GM18873 (cell line): ENCODE data around the gene ZDHHC11B.
"Not testable (repeated sequence)": the region's sequence is repeated elsewhere in the genome, so short reads cannot be mapped to it uniquely, and the experiment has no call there.

Source experiments
- ATAC-seq: cut with Tn5 transposase; IDR thresholded peaks from one replicate; pipeline ENCODE4 v1.9.1; 2021; ENCODE audit warnings: mild to moderate bottlenecking, moderate library complexity, moderate number of reproducible peaks; ENCODE audit not compliant: unreplicated experiment, low FRiP score

ZDHHC11B gene

DNA sequence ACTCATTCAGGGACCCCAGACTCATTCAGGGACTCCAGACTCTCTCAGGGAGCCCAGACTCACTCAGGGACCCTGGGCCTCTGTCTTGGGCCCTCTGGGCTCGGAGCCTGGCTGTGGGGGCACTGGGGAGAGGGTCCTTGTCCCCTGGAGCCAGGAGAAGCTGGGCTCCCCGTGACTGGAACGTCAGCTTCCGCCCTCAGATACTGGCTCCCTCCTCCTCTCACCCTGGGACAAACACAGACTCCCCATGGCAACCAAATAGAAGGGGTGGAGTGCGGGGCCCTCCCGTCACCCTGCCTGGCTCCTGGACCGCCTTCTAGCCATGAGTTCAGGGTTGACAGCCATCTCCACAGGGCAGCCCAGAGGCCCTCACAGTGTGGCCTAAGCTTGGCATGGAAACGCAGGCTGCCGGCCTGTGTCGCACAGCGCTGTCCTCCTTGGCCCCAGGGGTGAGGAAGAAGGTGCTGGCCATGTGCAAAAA, 27.6 kb downstream of the ZDHHC11B start:
- no peak for ATAC-seq

DNA sequence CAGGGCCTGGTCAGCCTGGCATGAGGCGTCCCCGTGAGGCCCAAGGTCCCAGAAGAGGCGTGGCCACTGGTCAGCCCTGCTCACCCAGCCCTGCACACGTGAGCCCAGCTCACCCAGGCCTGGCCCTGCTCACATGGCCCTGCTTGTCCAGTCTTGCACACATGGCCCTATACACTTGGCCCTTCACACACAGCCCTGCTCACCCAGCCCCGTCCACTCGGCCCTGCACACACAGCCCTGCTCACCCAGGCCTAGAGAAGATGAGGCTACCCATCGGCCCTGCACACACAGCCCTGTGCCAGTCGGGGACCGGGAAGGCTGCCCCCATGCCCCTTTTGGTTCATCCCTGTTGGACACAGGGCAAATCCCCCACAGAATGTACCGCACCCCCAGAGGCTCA, 28.4 kb downstream of the ZDHHC11B start:
- ATAC-seq = no peak

DNA sequence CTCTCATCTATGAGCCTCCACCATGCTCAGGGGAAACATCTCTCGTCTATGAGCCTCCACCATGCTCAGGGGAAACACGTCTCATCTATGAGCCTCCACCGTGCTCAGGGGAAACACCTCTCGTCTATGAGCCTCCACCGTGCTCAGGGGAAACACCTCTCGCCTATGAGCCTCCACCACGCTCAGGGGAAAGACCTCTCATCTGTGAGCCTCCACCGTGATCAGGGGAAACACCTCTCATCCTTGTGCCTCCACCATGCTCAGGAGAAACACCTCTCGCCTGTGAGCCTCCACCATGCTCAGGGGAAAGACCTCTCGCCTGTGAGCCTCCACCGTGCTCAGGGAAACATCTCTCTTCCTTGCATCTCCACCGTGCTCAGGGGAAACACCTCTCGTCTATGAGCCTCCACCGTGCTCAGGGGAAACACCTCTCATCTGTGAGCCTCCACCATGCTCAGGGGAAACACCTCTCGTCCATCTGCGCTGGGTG, 30.3 kb downstream of the ZDHHC11B start:
- not testable (repeated sequence) for ATAC-seq

DNA sequence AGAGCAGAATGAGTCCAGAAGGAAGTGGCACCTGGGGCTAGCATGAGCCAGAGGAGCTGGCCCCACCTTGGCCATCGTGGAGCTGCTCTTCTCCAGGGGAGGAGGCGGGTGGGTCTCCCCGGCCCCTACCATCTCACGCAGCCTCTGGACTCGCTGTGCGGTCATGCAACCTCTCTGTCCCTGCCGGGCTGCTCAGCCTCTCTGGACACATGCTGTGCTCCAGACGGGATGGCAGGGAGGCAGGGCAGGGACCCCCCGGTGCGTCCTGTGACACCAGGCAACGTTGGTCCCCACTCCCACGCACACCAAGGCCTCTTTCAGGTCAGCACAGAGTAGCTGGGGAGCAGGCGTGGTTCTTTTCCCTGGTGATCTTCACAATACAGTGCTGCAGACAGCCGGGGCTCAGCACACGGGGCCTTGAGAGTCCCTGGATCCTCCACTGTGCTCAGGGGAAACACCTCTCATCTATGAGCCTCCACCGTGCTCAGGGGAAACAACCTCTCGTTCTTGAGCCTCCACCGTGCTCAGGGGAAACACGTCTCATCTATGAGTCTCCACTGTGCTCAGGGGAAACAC, 30.9 kb downstream of the ZDHHC11B start:
- not testable (repeated sequence) for ATAC-seq

DNA sequence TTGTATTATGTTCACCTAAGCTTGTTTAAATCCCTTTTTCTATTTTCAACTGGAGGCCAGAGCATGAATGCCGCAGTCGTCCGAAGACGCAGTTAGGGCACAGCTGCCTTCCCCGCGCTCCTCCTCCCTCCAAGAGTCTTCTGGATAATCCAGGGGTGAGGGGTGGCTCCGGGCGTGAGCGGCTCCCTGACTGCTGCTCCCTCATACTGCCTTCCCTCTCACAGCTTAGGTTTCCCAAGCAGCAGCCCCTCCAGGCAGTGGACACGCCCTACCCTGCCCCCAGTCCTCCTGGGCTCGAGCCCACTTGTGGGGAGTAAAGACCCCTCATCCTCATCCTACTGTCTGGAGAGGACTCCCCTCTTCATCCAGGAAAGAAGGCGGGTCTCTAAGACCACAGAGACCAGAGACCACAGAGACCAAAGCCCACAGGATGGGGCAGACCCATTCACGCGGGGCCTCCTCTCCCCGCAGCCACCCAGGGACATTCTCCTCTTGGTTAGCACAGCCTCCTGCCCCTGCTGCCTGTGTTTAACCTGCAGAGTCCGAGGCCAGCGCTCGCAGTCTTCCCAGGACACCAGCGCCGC, 31.9 kb downstream of the ZDHHC11B start:
- not testable (repeated sequence) for ATAC-seq

DNA sequence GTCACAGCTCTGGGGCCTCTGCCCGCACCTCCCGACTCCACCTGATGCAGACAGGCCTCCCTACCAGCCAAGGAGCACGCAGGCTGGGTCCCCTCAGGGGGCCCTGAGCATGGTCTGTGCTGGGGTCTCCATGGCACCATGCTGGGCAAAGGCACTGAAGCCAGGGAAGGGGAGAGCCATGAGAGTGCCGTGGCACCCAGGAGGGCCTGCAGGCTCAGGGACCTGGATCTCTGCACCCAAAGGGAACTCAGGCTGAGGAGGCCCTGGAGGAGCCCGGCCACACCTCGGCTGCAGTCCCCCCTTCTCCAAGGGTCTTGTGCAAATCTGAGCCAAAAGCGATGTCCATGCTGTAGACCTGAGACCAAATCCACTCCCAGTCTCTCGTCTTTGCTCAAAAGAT, 32.5 kb downstream of the ZDHHC11B start:
- not testable (repeated sequence) for ATAC-seq

DNA sequence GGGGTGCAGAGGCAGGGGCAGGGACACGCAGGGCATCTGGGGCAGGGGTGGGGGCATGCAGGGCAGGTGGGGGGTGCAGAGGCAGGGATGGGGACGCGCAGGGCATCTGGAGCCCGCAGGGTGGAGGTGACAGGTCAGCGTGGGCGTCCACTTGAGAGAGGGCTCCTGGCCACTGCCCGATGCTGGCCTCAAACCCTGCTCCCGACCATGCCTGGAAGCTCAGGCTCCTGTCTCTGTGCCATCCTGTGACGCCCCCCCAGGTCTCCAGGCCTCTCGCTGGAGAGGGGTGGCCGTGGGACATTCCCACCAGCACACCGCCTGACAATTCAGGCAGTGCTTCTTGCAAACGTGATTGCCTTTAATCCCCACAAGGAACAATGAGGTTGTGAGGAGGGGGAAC, 33.0 kb downstream of the ZDHHC11B start:
- no peak for ATAC-seq

DNA sequence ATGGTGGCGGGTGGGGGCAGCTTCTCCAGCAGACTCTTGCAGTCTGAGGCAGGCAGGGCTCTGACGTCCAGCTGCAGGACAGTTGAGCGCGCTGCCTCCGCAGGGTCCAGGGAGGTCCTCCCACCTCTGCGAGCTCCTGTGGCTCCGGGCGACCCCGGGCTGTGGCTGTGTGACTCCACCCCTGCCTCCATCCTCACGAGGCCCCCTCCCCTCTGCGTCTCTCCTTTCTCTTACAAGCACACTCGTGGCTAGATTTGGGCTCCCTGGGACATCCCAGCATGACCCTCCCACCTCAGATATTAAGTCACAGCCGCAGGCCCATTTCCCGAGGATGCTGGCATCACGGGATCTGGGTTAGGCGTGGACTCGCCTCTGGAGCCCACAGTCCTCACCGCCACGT, 34.3 kb downstream of the ZDHHC11B start:
- not testable (repeated sequence) for ATAC-seq

DNA sequence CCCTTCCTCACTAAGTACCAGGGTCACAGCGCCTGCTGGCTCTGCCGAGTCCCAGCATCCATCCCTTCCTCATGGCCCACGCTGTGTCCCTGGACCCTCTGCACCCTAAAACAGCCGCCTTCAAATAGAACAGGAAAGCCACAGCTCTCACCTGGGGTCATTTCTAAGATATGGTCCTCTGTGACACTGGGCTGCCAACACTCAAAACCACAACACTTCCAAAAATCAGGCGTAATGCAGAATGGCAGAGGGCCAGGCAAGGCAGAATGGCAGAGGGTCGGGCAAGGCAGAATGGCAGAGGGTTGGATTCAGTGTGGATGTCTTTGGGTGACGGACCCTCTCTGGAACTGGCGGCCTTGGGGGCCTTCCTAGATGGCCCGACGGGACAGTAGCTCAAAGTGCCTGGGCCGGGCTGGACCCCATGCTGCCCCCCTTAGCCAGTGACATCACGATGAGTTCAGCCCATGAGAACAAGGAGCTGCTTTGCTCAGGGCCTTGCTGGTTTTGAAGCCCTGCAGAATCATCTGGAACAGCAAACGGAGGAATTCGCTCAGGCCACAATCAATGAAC, 35.3 kb downstream of the ZDHHC11B start:
- ATAC-seq = no peak

DNA sequence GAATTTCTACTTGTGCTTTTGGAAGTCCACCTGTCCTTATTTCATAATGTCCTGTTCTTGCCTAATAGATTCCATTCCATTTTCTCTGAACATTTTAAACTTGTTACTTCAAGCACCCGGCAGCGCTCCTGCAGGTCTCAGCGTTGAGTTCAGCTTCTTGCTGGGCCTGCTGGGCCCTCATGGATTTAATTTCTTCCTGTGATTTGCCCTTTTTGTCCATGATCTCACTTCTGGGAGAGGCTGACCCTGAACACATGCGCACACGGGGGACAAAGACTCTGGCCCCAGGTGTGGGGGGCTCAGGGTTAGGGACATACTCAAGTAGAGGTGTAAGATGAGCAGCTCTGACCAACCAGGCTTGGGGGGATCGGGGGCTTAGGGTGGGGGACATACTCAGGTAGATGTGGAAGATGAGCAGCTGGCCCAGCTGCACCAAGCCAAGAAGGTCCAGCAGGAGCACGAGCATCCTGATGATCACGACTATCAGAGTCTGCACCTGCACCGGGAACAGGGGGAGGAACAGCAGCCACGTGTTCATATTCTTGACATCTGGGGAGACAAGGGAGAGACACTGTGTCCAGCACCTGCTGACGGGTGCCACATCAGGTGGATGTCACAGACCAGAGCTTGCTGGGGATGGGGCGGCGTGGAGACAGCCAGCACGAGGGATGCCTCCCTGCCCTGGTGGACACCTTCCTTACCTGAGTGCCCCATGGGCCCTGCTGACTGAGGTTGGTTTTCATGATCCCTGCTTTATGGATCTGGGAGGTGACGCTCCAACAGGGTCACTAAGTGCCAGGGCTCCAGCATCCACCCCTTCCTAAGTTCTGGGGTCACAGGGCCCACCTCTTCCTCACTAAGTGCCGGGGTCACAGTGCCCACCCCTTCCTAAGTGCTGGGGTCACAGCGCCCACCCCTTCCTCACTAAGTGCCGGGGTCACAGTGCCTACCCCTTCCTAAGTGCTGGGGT, 36.2 kb downstream of the ZDHHC11B start:
- not testable (repeated sequence) for ATAC-seq

DNA sequence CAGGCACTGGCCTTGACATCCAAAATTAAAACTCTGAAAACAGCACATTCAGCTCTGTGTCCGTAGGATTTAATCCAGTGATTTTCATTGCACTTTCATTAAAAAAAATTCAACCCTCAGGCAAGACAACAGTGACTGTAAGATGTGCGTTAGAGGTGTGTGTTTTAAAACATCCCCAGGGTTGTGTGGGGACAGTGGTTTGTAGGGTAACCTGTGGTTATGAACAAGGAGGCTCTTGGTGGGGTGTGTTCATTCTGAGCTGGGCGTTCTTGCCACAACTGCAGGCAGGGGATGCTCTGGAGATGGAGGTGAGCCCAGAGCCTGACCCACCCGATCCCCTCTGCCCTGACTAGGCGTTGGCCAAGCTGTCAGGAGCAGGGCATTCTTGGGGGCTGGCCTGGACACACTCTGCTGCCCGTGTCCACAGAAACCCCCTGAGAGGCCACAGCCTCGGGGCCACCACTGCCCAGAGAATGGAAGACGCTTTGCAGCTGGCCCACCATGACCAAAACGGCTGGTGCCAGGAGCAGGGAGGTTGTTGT, 37.2 kb downstream of the ZDHHC11B start:
- not testable (repeated sequence) for ATAC-seq

DNA sequence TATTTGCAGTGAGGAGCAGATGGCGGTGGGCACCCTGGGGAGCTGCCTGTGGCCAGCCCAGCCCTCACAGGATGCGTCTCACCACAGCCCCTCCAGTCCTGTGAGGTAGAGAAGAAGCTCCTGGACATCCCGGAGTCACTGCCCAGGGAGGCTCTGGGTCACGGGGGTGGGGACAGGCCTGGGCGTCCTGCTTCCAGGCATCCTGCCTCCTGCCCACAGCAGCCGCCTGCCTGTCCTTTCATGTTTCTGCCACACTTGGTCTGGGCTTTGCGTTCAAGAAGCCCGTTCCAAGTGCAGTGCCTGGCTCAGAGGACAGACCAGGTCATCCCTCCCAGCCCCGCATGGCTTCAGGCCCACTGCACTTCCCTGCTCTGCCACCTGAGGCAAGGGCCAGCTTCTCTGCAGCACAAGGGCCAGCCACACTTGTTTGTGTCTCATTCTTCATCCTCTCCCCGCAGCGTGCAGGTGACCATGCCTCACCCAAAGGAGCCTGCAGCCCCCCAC, 38.2 kb downstream of the ZDHHC11B start:
- ATAC-seq = no peak

DNA sequence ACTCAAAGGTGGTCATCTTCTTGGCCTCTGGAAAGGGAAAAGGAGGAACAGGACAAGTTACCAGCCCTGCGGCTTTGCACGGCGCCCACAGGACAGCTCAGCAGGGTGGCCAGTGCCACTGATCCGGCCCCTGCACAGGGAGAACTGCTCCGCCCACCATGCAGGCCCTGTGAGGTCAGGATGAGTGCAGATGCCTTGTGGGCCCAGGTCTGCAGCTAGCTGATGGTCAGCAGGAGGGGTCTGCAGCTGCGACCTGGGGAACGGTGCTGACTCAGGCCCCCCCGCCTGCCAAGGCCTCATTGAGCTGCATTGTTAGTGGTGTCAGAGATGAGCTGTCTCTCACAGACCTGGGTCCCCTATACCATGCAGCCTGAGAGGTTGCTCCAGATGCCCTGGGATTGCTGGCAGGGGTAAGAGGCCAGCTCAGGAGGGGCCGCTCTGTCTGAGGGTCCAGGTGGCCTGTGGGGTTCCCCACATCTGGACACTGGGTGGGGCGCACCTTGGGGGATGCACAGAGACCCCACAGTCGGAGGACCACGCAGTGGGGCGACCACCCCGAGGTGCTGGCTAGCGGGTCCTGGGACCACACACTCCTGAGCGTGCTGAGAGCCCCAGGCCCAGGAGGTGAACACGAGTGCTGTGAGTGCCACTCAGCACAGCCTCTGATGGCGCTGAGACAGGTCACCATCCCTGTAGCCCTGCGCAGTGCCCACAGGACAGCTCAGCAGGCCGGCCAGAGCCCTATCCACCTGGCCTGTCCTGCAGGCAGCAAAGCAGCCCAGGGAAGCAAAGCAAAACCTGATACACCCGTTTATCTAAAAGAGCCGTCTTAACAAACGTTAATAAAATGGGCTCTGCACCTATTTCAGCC, 39.0 kb downstream of the ZDHHC11B start:
- not testable (repeated sequence) for ATAC-seq

DNA sequence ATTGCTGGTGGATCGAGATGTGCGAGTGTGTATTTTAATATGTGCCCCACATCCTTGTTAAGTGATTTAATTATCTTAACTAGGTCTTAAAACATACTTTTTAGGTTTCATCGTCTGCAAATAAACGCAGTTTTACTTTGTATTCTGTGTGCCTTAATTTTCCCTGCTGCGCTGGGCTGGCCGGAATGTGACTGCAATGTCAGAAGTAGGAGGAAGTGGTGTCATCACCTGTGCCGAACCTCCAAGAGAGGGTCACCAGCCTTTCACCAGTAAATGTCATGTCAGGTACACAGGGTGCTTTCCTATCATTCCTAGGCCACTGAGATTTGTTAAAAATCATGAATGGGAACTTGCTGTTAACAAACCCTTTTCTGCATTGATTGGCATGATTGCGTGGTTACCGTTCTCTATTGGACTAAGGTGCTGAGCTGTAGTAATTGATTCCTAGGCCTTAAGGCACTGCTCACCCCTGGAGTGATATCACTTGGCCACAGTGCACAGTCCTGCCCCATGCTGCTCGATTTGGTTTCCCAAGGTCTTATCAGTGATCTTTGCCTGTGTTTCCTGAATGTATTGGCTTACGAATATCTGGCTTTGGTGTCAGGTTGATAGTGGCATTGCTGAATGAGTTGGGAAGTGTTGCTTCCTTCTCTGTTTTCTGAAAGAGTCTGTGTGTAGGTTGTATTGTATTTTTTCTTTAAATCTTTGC, 40.7 kb downstream of the ZDHHC11B start:
- ATAC-seq = not testable (repeated sequence)

DNA sequence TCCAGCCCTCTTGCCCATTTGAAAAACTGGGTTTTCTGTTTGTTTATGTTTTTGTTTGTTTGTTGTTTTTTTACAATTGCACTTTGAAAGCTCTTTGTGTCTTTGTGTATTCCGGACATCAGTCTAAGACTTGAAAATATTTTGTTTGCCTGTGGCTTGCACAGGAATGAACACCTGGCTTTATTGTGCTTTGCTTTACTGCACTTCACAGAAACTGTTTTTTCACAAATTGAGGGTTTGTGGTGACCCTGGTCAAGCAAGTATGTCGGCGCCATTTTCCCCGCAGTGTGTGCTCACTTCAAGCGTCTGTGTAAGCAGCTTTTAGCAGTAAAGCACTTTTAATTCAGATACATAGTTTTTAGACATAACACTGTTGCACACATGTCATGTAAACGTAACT, 42.3 kb downstream of the ZDHHC11B start:
- ATAC-seq = not testable (repeated sequence)

DNA sequence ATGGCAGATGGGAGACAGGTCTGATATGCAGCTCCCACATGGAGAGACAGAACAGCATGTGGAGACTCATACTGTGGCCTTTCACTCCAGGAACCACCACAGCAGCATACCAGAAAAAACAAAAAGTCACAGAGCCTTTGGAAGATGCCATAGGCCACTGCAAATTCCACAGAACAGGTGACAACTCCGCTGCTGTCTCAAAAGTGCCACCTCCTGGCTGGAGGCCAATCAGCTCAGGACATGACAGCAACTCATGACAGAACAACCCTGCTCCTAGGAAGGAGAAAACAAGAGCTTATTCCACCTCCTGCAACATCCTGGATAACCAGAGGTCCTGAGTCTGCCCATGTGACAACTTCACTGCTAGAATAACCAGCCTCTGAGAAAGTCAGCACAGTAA, 50.4 kb downstream of the ZDHHC11B start:
- ATAC-seq = not testable (repeated sequence)

DNA sequence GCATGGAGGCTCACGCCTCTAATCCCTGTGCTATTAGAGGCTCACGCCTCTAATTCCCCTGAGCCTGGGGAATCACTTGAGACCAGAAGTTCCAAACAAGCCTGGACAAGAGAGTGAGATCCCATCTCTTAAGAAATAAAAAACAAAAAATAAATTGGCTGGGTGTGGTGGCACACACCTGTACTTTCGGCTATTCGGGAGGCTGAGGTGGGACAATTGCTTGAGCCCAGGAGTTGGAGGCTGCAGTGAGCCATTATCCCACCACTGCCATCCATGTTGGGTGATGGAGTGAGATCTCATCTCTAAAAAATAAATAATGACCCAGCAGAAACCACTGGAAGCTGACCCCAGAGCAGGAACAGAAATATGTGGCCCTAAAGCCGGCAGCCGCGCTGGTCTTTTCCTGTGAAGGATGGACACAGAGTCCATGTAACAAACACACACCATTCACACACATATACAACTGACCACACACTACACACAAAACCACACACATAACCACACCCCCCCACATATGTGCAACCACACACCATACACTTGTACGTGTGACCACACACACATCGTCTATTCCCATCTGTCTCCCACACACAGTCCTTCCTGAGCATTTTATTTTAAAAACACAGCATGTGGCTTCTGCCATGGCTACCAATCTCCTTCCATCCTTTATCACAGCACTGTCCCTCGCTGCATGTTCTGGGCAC, 51.6 kb downstream of the ZDHHC11B start:
- ATAC-seq = not testable (repeated sequence)

DNA sequence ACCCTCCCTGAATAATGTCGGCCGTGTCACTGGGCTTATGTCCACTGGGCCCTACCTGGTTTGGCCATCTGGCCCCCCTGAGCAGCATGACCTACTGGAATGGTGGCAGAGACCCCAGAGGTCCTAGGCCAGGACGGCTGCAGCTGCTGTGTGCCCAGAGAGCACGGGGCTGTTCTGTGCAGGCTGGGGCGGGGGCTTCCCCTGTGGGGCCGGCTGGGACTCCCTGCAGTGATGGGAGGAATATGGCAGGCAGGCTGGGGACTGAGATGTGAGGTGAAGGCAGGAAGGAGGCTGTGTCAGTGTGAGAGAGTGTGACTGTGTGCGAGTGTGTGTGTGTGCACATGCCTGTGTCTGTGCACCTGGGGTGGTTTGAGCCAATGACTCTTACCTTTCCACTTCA, 55.3 kb downstream of the ZDHHC11B start:
- ATAC-seq = not testable (repeated sequence)
